Right renal cortex interstitium (tissue), 3 donors: ENCODE data around the gene FSTL5. TPM values are rescaled to one million over a fixed set of nuclear protein-coding genes. Genes with fewer than 3 reads are reported as not detected.
"Not testable (repeated sequence)": the region's sequence is repeated elsewhere in the genome, so short reads cannot be mapped to it uniquely, and the experiment has no call there.

Source experiments
- DNase-seq, 3 donors: peaks; one replicate each; pipeline ENCODE4 v3.0.0-alpha.2; 2013; ENCODE audit warnings: low read depth in 3 of 3, low spot score in 2 of 3
- polyA plus RNA-seq, 3 donors: library from polyadenylated mRNA; unstranded; fragments of 120-200 nt; gene quantifications; one replicate each; pipeline ENCODE4 v1.2.1, GENCODE V29; 2013; ENCODE audit not compliant: insufficient read length in 3 of 3

FSTL5 gene
- 1 to 10 TPM; 2.7 to 3.3 (median 2.9) TPM for polyA plus RNA-seq

DNA sequence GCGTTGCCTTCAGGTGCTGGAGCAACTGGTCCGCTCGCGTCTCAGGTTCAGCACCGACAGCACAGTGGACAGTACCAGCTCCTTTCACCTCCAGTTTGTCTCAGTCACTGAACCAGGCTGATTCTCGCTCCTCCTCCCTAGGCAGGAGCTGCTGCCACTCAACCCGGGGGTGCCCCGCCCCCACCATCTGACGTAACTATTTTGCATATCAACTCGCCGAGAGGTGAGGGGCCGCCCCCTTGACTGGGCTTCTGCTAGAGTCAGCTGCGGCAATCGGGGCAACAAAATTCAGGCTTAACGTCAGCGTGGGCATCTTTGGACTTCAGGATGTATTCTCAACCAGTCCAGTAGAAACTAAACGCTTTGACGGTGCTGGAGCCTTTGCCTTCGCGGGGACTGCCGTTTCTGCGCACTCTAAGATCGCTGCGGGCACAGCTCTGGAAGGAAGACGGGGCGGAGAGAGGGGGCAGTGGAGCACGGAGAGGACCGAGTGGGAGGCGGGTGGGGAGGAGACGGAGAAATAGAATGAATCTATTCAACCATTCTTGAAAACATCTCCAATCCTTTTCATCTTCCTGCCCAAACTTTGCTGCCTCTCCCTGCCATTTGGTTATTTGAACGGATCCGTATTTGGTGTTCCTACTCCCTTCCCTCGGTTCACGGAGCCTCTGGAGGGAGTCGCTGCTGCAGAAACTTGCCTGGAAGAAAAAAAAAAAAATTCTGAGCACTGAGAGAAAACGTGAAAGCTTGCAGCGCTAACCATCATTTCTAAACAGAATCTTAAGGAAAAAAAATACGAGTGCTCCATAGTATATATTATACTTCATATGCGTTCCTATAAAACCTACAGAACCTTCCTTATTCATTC lies at the start of gene FSTL5:
Gene FSTL5, minus strand, starts transcription at position 109 of the 868 bp plus-strand sequence. CDS start 52,604 bp downstream, outside the sequence.
- peak; percentile 41 to 72 (median 60) for DNase-seq

DNA sequence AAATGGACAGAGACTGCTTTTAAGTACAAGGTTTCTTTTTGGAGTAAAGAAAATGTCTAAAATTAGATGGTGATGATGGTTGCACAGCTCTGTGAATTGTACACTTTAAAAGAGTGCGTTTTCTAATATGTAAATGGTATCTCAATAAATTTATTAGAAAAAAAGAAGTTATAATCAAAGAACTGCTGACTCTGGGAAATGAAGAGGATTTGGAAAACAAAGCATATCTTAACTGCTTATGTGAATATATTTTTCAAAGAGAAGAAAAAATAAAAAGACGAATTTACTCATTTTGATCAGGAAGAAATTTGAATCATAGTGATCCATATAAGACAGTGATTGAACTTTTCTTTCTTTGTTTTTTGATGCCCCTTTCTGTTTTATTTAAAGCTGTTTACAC lies 45.9 kb upstream of the FSTL5 start:
- DNase-seq: no peak

DNA sequence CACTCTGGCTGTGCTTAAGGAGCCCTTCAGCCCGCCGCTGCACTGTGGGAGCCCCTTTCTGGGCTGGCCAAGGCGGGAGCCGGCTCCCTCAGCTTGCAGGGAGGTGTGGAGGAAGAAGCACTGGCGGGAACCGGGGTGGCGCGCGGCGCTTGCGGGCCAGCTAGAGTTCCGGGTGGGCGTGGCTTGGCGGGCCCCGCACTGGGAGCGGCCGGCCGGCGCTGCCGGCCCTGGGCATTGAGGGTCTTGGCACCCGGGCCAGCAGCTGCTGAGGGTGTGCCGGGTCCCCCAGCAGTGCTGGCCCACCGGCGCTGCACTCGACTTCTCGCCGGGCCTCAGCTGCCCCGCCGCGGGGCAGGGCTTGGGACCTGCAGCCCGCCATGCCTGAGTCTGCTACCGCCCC lies 39.7 kb upstream of the FSTL5 start:
- not testable (repeated sequence) for DNase-seq

DNA sequence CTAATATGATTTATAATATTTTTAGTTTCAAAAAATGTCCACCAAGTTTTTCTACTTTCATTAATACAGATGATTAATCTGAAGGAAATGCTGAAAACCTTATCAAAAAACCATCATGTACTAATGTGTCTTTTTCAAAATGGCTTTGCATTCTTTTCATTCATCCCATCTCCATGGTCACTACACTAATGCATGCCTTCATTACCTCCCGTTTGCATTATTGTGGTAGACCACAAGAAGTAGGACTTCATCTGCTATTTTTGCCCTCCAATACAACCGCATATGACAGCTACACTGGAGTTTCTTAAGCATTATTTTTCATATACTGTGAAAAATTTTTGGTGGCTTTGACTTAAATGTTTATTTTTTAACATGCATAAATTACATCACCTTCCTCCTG lies 37.9 kb upstream of the FSTL5 start:
- no peak for DNase-seq

DNA sequence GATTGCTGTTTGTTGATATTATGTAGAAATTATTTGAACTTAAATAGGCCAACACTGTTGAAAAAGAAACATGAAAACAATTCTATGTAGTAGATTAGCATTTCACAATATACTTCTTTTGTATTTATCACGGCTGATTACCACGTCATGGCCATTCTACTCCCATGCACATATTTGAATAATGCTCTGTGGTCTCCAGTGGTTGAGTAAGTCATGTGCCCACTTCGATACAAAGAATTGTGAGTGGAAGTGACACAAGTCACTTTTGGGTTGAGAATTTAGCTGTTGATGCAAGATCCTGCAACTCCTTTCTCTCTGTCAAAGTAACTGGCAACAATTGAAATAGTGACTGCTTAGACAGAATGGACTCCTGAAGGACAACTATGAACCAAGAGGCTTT lies 6.7 kb upstream of the FSTL5 start:
- no peak for DNase-seq

DNA sequence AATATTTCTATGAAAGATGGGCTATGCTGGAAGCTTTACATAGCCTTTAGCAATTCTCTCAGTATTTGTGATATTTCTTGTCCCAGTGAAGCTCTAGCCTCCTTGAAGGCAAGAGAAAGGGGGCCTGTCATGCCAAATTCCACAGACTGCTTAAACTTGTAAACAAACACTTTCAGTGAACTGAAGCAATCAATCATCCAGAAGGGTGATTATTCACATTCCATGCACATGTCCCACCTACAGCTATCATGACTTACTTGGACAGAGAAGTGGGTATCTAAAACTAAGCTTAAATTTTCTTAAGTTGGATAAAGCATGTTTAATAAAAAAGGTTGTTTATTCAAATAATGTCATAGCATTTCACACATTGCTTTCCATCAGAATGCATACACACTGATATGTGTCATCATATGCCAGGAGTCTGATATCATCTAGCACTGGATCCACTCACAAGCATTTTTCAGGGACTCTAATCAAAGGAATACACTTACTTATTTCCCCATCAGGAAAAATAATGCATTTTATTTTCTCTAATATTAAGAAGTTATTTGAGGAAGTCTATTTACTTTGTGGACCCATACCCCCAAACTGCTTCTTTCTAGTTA lies 1.2 kb upstream of the FSTL5 start:
- DNase-seq: no peak

DNA sequence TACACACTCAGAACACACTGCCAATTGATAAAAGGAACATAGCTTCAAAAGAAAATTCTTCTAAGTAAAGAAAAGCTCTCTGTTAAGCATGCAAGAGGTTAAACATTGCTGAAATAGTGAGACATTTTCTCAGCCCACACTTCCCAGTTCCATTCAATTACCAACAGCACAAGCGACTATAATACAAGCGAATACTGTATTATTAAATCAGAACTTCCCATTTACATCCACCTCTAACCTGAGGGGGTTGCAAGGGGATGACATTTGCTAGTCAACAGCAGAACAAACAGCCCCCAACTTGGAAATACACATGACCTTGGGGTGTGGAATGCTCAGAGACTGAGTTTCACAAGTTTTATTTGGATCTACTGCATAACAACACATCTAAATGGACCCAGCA lies 1.1 kb downstream of the FSTL5 start:
- DNase-seq: no peak

DNA sequence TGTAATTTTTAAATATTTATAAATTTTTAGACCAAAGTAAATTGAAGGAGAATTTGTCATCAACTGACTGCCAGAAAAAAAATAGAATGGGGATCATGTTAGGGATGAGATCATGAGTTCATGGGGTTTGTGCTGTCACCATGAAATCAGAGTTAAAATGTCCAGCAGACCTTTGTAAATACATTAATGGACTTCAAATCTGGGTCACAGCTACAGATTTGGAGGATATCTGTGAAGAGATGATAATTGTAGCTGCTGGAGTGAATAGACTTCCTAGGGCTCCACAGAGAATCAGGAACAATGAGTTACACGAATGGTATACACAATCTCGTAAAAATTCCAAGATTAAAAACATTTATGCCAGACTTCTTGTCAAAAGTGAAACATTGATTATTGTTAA lies 6.6 kb downstream of the FSTL5 start:
- no peak for DNase-seq

DNA sequence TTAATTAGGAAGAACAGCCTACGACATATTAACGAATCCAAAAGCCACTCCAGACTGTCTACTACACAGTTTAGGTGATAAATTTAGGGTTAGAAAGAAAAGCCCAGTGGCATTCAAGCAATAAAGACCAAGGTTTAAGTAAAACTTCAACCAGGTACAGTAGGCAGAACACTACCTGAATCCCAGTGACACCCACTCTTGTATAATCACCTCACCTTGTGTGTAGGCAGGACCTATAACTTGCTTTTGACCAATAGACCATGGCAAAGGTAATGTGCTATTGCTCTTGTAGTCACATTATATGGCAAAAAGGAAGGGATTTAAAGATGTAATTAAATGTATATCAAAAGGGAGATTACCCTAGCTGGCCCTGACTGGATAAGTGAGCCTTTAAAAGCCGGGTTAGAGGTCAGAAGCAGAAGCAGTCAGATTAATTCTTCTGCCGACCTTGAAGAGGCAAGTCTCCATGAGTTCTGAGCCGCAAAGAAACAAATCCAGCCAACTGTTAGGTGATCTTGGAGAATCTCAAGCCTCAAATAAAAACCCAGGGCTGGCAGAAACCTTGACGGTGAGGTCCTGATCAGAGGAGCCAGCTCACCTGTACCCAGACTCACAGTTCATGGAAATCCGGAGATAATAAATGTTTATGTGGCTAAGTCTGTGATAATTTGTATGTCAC lies 8.8 kb downstream of the FSTL5 start:
- DNase-seq: no peak

DNA sequence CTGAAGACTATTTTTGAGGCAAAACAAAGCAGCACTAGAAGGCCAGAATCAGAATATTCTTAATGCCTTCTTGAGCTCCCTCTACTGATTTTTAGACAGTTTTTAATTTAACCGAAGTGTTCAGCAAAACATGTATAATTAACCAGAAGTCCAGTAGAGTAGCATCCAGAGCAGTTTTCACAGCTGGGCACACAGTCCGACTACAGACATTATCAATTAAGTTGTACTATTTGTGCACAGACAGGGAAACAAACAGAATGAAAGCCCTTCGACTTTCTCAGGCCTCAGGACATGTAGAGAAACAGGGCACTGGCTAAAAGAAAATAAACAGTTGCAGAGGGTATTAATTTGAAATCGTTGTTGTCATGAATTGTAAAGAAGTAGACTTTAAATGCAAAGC lies 11.9 kb downstream of the FSTL5 start:
- DNase-seq: no peak

DNA sequence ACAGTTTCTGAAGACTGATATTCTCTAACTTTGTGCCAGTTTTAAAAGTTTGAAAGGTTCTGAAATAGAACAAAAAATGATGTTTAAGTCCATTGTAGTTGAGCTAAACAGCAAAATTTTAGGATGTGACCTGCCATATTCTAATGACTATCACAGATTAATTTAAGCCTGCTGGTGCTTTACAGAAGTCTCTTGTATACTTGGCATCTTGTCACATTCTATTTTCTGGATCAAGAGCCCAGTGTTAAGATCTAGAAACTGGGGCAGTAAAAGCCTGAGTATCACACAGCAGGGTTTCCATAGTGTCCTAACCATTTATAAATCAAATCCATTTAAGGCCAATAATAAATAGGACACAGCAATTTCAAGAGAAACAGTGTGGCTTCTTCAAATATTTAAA lies 12.4 kb downstream of the FSTL5 start:
- DNase-seq: no peak

DNA sequence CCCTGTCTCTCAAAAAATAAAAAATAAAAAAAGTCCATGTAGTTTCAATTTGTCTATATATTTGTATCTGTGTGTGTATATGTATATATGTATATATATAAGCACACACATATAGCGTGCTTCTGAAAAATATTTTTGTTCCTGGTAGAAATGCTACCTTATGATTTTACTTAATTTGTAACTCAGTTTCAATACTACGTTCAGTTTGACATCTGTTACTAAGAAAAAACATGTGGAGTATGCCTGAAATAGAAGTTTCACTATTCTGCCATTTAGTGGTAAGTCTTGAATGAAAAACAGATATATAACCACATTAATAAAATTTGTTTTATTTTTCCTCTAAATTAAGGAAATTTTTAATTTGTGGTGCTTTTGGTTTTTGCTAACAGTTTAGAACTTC lies 14.2 kb downstream of the FSTL5 start:
- DNase-seq: no peak

DNA sequence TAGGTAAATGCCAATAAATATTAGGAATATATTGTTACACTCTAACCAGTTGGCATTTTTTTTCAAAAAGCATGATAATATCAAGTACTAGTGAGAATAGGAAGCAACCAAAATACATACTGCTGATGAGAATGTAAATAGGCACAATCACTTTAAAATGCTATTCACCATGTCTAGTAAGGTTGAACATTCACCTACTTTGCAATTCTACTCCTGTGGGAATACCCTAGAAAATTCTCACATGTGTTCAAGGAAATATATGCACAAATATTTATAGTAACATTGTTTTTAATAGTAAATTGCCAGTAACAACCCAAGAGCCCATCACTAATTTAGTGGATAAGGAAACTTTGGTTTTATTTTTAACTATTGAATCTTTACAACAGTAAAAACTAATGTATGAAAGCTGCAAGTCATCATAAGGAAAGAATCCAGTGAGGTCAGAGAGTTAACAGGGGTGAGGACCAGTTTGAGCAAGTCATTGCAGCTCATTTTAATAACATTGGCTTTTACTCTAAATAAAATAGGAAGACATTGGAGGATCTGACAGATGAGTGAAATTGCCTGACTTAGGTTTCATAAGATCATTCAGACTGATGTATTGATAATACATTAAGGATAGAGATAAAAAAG lies 23.6 kb downstream of the FSTL5 start:
- no peak for DNase-seq

DNA sequence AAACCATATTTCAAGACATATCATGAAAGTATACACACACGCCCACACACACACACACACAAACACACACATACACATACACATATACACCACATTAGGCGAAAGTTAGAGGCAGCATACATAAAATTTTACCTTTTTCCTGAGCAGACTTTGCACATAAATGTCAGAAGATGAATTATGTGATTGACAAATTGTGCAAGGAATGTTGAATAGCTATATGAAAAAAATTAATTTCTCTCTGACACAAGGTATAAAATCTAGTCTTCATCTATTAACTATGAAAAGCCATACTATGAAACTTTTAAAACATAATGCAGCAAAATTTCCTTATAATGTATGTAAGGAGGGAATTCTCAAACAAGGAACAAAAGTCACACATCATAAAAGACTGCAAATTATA lies 24.4 kb downstream of the FSTL5 start:
- no peak for DNase-seq

DNA sequence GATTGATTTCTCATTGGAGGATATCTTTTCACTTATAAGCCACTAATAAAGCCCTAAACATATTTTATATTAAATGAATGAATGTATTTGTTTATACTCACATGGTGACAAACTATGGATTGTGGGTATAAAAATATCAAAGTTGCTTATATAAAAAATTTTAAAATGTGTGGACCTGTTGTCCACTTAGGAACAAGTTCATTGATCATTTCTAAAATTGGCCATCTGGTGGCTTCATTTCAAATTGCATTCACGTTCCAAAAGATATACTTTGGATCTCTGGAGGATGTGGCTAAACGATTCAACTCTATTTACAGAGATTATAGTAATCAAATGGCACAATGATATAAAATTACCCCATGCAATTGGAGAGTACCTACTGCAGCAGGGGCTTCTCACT lies 32.5 kb downstream of the FSTL5 start:
- no peak for DNase-seq

DNA sequence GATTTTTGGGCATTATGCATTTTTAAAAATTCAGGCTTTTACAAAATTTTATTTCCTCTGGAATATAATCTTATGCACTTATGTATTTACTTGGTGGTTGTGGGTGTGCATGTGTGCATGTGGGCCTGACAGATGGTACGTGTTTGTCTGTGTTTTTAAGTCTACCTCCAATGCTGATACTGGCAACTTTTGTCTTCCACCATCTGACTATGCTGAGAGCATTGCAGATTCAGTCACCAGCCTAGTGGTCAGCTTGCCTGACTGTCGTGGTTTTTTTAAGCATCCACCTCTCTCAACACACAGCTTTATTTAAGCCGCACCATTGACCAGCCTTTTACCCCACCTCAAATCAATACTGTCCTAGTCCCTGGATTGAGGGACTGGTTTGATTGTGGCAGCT lies 37.1 kb downstream of the FSTL5 start:
- DNase-seq: no peak

DNA sequence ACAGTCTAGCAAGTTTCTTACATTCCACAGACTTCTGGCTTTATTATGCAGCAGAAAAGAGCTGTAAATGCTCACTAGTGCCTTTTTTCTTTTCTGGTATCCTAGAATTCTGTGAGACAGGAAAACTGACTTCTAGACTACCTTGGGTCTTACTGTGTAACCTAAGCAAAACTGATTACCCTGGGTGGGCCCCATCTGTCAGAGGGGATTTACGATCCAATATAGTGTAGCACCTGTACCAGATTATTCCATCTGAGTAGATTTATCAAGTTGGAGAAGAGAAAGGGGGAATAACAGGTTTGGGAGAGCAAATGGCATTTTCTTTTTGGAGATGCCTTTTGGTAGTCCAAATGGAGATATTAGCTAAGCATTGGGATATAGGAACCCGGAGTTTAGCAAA lies 46.7 kb downstream of the FSTL5 start:
- no peak for DNase-seq

DNA sequence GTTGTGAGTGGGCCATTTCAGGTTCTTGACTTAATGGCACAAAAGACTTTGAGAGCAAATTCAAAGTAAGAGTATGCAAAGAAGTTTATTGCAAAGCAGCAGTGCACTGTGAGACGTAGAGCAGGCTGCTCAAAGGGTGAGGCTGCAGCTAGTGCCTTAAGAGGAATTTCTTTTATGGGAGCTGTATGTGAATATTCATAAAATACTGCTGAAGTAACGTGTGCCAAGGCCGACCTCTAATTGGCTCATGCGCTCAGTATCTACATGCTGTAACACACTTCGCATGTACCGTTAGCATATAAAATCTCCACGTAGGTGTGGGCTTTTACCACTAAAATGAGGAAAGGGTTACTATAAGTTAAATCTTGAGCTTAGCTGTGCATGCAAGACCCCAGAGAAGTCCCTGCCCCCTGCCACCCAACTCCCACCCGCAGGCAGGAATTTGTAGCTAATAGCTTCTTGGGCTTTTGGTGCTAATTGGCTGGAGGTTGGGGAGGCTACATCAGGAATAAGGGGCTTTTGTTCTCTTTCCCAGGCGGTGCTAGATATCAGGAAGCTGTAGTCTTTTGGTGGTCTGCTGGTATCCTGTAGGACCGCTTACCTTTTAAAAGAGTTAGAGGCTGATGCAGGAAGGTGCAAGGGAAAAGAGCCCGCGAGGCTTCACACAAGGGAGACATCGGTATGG lies 47.6 kb downstream of the FSTL5 start:
- no peak for DNase-seq

DNA sequence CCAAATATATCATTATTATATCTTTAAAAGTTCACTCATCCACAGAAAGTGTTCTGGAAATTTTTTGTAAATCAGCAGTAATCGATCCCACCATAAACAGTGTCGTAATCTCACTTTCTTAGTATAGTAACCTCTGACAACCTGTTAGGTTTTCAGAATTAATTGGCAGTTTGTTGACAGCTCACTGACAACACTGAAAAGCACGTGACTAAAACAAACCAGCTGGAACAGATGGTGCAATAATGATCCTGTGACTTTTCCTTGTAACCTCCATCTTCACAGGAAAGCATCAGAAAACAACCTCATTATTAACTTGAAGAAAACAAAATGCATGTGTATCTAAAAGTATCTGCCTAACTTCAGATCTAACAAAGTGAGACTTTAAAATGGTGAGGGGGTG lies 48.5 kb downstream of the FSTL5 start:
- no peak for DNase-seq

DNA sequence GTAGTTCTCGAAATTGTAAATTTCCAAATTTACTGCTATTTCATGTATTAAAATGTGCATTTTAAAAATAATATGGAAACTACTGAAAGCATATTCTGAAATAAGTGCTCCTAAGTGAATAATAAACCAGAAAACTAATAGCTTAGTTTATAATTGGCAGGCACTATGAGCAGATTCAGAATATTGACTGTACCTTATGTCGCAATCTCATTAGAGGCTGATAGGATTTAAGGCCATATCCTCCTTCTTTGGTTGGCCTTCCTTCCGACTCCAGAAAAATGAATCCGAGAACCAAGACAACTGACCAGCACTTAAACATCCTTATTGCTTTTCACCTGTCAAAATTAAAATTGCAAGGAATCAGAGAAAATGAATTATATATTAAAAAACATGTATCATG lies 52.7 kb downstream of the FSTL5 start:
- DNase-seq: no peak
